HG02759 (cell line): ENCODE data around the gene SYNGAP1.
A peak's percentile ranks its signal among the peaks of the same experiment; 100 is the strongest.
"Not testable (repeated sequence)": the region's sequence is repeated elsewhere in the genome, so short reads cannot be mapped to it uniquely, and the experiment has no call there.

Experiments used
- ATAC-seq: cut with Tn5 transposase; IDR thresholded peaks from one replicate; pipeline ENCODE4 v1.9.1; 2021; ENCODE audit warnings: mild to moderate bottlenecking, moderate library complexity; ENCODE audit not compliant: unreplicated experiment

Gene SYNGAP1

DNA sequence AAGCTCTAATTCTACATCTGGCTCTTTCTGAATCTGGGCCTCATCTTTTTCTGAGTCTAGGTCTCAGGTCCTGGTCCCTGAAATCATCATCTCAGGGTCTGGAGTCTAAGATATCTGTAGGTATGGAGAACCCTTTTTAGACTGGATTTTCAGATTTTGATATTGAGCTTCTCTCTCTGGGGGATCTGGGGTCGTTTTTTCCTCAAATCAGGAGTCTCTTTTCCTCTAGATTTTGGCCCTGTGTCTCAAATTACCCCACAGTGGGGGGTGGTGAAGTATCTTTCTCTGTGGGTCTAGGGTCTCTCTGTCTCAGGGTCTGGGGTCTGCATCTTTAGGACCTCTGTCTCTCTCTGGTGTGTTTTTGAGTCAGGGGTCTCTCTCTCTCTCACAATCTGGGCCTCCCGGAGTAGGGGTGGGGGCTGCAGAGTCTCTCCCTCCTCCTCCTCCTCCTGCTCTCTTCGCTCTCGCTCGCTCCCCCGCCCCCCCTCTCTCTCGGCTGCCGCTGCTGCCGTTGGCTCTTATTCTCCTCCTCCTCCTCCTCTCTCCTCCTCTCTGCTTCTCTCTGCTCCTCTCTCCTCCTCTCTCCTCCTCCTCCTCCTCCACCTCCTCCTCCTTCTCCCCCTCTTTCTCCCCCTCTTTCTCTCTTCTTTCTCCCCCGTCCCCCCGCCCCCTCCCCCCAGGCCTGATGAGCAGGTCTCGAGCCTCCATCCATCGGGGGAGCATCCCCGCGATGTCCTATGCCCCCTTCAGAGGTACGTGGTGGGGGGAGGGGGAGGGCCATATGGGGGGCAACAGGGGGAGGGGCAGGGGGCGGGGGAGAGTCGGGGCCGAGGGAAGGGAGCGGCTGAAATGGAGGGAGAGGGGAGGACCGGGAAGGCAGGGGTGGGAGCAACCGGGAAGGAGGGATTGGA, at the start of gene SYNGAP1:
TSS of gene SYNGAP1 (plus strand) at position 486 of the 911 bp plus-strand sequence. CDS start at position 686, 200 bp downstream.
- no peak for ATAC-seq

DNA sequence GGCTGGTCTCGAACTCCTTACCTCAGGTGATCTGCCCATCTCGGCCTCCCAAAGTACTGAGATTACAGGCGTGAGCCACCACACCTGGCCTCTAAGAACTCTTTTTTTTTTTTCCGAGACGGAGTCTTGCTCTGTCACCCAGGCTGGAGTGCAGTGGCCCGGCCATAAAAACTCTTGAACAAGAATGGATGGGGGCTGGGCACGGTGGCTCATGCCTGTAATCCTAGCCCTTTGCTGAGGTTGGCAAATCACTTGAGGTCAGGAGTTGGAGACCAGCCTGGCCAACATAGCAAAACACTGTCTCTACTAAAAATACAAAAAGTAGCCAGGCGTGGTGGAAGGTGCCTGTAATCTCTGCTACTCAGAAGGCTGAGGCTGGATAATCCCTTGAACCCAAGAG, 48.0 kb upstream of the SYNGAP1 start:
- not testable (repeated sequence) for ATAC-seq

DNA sequence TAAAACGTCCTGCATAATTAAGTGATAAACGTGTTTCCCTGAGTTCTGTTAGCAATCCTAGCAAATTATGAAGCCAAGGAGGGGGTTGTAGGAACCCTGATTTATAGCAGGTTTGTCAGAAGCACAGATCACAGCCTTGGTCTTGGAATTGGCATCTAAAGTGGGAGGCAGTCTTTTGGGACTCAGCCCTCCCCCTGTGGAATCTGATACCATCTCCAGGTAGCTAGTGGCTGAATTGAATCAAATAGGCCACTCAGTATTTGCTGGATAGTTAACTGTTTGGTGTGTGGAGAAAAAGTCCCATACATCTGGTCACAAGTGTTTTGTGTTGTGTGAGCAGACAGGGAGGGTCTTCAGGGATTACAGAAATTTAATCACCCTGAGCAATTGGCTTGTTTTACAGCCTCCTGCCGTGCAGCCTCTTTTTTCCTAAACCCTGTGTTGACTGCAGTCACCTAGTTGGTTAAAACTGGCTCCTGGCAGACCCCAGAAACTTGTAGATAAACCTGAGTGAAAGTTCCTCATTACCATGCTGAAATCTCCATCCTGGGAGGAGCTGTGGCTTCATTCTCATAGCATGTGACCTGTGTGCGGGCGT, 47.2 kb upstream of the SYNGAP1 start:
- no peak for ATAC-seq

DNA sequence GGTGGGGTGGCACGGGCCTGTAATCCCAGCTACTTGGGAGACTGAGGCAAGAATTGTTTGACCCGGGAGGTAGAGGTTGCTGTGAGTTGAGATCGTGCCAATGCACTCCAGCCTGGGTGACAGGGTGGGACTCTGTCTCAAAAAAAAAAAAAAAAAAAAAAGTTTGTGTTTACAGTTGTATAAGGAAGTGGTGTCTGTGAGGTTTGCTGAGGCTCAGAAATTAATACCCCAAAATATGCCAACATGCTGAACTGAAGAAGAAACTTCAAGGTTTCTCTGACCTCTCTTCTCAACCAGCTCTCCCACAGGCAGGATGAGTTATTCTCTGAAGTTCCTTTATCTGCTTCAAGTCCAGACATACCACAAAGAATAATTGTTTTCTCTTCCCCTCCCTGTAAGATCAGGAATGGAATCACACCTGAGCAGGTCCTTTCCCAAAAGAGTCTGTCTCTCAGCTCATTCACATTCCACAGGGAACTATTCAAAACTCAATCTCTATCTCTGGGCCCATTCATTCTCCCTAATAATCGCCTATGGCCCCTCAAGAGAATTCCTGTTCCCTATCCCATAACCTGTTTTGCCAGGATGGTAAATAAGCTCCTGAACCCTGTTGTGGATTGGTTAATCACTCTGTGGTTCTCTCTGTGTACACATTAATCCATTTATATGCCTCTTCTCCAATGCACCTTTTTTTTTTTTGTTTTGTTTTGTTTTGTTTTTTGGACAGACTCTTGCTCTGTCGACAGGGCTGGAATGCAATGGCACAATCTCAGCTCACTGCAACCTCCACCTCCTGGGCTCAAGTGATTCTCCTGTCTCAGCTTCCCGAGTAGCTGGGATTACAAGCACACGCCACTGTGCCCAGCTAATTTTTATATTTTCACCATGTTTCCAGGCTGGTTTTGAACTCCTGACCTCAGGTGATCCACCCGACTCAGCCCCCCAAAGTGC, 45.6 kb upstream of the SYNGAP1 start:
- no peak for ATAC-seq

DNA sequence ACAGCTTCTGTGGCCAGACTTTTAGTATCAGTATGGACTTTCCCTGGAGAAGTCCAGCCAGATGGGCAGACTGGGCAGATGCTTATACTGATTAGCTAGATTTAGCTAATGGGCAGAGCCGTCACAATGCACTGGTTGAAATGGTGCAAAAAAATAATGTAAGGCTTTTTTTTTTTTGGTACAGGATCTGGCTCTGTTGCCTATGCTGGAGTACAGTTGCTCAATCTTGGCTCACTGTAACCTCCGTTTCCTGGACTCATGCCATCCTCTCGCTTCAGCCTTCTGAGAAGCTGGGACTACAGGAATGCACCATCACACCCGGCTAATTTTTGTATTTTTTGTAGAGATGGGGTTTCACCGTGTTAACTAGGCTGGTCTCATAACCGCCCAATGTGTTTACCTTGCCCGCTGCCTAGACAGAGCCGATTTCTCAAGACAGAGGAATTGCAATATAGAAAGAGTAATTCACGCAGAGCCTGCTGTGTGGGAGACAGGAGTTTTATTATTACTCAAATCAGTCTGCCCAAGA, 44.7 kb upstream of the SYNGAP1 start:
- no peak for ATAC-seq

DNA sequence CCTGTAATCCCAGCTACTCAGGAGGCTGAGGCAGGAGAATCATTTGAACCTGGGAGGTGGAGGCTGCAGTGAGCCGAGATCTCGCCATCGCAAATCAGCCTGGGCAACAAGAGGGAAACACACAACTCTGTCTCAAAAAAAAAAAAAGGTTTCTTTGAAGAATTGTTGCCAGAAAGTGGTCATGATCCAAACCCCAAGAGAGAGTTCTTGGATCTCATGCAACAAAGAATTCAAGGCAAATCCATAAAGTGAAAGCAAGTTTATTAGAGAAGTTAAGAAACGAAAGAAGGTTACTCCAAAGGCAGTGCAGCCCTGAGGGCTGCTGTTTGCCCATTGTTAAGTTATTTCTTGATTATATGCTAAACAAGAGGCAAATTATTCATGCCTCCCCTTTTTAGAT, 42.7 kb upstream of the SYNGAP1 start:
- no peak for ATAC-seq

DNA sequence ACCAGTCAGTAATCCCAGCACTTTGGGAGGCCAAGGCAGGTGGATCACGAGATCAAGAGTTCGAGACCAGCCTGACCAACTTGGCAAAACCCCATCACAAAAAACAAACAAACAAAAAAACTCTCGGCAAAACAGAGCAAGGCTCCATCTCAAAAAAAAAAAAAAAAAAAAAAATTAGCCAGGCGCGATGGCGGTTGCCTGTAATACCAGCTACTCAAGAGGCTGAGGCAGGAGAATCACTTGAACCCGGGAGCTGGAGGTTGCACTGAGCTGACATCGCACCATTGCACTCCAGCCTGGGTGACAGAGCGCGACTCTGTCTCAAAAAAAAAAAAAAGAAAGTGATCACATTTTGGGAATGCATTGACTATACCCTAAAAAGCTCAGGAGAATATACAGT, 40.7 kb upstream of the SYNGAP1 start:
- ATAC-seq = not testable (repeated sequence)

DNA sequence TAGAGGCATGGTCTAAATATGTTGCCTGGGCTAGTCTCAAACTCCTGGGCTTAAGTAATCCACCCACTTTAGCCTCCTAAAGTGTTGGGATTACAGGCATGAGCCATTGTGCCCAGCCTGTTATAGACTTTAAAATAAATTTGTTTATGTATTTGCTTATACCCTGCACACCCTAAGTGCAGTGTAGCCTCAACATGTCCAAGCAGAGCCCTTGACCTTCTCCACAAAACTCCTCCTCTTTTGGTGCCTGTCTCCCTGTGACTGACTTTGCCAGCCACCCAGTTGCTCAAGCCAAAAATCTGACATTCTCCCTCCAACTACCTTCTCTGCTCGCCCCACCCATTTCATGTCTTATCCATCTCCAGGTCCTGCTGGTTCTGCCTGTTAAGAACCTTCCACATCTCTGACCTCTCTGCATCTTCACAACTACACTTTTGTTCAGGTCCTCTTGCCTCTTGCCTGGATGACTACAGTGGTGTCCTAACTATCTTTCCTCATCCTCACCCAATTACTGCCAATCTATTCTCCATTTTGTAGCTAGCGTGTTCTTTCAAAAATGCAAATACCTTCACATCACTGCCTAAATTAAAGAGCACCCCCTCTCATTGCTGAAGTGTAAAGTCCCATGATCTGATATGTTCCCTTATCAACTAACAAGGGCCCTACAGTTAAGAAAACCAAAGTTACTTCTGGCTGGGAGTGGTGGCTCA, 39.4 kb upstream of the SYNGAP1 start:
- ATAC-seq = no peak

DNA sequence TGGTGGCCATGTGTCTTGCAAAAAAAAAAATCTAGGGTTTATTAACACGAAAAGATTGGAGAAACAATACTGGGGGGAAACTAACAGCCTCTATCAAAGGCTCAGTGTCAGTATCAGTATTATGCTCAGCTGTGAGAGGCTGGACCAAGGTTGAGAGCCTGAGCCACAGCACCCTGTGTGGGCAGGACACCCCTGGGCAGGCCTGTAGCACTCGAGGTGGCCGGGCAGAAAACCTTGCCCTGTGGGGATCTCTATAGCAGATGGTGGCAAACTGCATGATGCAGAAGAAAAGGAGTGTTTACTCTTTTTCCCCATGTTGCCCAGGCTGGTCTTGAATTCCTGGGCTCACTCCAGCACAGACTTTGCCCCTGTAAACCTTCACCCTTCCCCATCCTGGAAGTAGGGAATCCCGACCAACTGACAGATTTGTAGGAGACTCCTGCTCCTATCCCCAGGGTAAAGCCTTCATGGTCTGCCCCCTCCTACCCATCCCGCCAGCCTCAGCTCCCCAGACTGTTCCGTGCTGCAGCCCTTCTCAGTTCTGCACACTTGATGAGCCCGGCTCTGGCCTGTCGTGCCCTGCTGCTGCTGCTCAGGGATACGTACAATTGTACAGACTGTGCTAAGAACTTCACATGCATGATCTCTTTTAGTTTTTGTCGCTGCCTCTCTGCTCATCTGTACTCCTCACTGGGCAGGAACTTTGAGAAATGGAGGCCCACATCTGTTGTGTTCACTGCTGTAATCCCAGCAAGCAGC, 36.3 kb upstream of the SYNGAP1 start:
- no peak for ATAC-seq

DNA sequence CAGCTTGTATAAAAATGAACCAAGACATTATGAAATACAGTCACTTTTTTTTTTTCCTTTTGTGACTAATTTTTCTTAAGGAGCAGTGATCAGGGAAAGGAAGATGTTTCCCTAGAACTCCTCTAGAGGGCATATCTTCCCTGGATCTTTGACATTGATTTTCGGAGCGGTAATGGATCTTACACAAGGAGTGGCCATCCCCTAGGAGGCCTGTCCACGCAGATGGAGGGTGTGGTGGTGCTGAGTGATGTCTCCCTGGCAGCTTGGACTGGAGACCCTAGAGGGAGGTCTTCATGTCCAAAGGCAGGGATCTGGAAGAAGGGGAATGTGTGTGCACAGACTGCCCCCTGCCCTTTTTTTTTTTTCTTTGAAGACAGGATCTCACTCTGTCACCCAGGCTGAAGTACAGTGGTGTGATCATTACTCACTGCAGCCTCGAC, 35.3 kb upstream of the SYNGAP1 start:
- no peak for ATAC-seq

DNA sequence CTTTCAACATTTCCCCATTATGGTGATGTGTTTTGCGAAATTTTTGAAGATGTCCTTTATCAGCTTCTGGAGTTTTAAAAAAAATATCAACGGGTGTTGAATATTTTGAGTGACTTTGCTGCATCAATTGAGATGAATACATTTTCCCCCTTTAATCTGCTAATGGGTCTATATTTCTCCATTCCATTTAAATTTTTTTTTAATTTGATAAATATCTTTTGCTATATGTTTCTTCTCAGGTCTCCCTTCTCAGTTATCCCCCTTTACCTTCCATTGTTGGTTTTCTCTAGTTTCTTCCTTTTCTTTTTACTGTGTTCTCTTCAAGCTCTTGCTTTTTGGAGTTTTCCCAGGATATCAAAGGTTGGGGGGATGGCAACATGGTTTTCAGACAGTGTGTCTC, 29.7 kb upstream of the SYNGAP1 start:
- ATAC-seq = no peak

DNA sequence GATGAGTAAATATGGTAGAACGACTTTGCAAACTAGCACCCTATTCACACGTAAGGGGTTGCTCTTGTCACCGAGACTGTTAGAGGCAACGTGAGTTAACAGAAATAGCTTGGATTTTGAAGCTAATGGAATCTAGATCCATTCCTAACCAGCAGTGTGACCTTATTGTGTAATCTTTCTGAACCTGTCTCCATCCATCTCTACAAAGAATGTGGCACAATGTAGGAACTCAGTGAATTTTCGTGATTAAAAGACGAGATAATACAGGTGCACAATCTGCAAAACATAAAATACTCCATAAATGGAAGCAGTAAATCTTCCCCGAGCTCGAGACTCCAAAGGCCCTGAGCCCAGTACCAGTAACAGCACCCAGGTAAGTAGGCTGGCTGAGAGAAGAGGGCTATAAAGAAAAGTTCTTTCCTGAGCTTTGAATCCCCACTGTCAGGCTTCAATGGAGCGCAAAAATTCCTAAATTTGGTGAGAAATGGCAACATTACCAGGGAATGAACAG, 29.0 kb upstream of the SYNGAP1 start:
- ATAC-seq = no peak

DNA sequence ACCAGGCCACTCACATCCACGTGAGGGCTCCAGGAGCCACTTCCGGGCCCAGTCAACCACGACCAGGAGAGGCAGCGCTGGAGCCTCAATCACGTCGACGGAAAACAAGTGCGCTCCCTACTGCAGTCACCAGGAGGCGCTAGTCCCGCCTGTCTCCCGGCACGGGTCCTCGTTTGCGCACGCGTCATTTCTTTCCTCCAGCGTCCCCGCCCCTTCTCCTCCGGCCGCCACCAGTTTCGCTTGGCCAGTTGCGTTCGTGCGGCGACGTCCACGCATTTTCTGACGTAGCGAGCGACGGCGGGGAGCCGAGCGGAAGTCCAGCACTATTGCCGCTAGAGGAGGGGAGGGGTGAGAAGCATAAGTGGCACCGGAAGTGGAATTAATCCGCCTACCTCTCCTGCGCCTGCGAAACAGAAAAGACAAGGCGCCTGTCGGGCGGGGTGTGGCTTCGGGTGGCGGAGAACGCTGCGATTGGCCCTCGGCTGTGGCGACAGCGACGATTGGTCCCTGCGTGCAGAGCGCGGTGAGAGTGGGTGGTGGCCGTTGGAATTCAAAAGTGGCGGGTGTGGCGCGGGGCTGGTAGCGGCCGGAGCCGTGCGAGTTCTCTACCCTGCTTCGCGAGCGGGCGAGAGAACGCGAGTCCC, 28.5 kb upstream of the SYNGAP1 start, which contains the start of gene KIFC1:
TSS of gene KIFC1 (plus strand) at position 546 of the 644 bp plus-strand sequence. CDS start 163 bp downstream, outside the sequence.
- ATAC-seq = peak; percentile 88

DNA sequence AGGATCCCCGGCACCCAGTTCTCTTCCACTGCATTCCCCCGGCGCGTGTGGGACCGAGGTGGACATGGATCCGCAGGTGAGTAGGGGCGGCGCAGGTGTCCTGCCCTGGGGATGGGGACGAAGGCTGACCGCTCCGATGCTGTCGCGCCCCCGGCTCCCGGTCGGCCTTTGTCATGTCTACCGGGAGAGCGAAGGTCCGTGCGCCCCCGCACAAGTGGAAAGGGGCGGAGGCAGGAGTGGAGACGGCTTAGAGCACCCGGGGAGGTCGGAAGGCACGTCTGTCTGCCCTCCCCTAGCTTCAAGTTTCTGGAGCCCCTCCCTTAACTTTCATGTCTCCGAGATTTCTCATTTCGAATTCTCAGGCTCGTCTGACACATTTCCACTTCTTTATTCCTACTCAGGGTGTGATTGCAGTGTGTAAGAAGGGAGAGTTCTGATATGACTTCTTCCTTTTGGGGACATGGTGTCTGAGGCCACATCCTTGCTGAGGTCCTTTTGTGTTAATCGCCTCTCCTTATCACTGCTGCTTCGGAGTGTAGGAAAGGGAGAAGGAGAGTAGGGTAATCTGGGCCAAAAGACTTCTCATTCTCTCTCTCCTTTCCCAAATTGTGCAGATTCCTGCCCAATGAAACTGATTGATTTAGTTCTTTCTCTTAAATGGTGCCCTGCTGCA, 27.8 kb upstream of the SYNGAP1 start:
- peak; percentile 15 for ATAC-seq

DNA sequence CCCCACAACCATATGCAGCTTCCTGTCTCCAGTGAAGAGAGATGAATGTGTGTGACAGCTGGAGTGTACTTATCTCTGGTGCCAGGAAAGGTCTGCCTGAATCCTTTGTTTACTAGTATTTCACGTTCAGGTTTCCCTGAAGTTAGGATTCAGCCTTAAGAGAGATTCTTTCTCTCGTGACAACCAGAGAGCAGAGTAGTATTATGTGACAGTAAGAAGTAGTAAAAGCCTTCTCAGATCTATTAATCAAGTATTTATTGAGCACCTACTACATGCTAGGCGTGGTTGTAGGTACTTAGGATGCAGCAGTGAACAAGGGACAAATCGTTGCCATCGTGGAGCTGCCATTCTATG, 27.3 kb upstream of the SYNGAP1 start:
- no peak for ATAC-seq

DNA sequence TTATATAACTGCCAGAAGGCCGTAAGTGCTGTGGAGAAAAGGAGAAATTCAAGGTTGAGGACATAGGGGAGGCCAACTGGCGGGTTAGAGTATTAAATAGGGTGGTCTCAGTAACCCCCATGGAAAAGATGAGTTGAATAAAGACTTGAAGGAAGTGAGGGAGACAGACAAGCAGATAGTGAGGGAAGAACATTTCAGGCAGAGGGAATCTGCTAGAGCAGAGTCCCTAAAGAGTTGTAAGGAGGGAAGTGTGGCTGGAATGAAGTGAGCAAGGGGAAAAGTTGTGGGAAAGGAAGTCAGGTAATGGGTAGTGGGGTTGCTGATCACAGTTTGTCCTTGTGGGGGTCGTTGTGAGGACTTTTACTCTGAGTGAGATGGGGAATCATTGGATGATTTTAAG, 26.9 kb upstream of the SYNGAP1 start:
- no peak for ATAC-seq

DNA sequence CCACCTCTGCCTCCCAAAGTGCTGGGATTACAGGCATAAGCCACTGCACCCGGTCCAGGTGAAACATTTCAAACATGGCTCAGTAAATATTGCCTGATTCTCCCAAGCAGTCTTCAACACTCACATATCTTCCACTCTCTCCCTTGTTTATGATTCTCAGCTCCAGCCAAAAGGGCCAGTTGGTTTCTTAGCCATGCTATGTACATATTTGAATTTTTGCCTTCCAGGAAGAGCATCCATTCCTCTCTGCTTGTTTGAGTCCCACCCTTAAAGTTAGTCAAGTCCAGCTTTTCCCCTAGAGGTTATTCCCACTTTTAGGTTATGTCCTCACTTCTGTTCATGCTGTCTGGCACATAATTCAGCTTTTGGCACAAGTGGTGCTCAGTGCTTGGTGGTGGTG, 22.3 kb upstream of the SYNGAP1 start:
- ATAC-seq = no peak

DNA sequence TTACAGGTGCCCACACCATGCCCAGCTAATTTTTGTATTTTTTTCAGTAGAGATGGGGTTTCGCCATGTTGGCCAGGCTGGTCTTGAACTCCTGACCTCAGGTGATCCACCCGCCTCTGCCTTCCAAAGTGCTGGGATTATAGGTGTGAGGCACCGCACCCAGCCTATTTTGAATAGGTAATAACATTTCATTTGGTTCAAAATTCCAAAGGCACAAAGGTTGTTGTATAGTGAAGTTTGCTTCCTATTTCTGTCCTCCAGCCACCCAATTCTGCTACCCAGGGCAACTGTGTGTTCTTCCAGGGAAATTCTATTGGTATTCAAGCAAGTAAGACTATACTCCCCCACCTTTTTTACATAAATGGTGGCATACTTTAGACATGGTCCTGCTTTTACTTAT, 21.3 kb upstream of the SYNGAP1 start:
- not testable (repeated sequence) for ATAC-seq
